ENCODE data around the gene FBXO39.
A peak's percentile ranks its signal among the peaks of the same experiment; 100 is the strongest.
"Not testable (repeated sequence)": the region's sequence is repeated elsewhere in the genome, so short reads cannot be mapped to it uniquely, and the experiment has no call there.

FBXO39 gene

DNA sequence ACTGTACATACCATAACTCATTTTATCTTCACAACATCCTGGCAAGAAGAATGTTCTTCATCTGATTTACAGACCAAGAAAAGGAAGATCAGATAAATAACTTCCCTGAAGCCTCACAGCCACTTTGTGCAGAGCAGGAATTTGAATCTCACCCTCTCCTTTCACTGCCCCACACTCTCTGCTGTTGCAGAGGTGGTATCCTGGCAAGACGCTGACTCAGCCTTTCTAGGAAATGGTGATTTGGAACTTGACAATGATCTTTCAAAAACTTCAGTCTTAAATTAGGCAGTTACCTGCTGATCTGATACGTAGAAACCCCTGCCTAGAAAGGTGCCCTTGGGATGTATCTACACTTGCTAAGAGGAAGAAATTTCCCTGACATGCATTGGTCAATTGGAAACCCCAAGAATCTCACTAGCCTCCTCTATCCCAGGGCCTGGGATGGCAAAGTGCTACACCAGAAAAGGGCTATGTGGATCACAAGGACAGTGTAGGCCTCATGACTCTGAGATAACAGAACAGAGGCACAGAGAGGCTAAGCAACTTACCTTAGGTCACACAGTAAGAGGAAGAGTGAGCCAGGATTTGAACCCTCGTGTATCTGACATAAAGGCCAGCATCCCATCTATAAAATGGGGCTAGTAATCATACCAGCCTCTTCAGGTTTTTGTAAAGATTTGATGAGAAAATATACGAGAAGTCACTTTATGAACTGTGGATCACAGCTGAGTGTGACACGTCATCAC, 17.9 kb downstream of the FBXO39 start:
- no peak for DNase-seq

DNA sequence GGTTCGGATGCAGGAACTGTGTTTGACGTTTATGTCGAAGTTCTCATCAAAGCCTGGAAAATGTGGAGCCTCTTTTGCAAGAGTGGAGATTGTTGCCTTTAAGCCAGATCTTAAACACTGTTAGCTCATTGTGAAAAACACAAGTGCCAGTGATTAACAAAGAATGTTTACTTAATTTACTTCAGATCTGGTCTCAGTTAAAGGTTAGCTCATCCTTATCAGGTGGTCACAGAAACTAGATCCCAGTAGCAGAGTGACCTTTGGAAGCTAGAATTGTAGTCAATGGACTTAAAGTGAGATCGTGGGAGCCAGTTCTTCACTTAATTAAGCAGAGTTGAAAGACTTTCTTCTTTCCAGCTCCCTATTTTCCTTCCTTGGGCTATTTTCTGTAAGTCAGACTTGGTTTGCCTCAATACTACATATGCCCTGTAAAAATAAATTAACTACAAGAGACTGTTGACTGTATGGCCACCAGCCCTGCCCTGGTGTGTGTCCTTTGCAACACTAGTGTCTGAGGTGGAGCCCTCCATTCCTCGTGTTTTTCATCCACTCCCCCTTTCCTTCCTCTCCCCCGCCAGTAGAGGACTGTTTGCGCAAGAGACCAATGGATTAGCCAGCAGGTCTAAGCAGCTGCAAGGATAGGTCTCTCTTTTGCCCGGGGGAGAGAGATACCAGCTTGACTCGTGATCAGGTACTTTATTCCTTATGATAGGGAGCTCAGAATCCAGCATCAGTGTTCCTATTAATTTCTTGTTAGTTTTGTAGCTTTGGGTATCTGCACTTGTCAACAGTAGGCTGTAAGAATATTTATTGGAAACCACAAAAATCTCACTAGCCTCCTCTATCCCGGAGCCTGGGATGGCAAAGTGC, 20.2 kb downstream of the FBXO39 start:
- peak; percentile 15 for DNase-seq

DNA sequence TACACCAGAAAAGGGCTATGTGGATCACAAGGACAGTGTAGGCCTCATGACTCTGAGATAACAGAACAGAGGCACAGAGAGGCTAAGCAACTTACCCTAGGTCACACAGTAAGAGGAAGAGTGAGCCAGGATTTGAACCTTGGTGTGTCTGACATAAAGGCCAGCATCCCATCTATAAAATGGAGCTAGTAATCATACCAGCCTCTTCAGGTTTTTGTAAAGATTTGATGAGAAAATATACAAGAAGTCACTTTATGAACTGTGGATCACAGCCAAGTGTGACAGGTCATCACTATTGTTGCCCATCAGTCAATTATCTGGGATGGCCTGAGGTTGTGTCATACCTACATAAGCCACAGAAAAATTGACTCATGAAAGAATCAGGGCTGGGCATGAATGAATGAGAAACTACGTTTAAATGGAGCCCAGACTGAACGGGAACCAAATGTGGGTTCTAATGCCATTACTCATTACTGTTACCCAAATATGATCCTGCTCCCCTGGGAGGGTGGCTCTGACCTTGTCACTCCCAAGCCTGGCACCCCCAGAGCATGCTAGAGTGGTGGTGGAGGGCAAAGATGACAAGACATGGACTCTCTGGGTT, 21.0 kb downstream of the FBXO39 start:
- DNase-seq, result no peak

DNA sequence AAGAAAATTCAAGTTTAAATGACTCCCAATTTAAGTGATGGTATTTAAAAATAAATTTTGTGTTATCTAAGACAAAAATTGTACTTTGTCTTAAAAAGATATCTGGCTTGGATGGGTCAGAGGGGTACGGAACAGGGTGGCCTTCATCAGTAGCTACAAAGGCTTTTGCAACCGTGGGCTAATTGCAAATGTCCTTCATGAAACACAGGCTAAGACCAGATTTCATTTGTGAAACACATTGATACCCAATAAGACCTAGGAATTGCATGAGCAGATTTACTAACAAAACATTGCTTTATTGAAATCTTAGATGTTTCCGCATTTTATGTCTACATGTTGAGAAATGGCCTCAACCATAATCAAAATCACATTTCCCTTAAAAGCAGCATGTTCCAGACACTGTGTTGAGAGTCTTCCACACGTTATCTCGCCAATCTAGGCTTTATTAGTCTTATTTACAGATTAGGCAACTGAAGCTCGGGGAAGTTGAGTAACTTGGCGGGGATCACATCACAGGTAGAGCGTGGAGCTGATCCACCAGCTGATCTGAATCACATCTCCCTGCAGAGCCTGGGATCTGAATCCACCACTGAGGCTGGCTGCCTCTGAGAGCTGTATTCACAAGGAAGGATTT, 21.8 kb downstream of the FBXO39 start:
- no peak for DNase-seq

DNA sequence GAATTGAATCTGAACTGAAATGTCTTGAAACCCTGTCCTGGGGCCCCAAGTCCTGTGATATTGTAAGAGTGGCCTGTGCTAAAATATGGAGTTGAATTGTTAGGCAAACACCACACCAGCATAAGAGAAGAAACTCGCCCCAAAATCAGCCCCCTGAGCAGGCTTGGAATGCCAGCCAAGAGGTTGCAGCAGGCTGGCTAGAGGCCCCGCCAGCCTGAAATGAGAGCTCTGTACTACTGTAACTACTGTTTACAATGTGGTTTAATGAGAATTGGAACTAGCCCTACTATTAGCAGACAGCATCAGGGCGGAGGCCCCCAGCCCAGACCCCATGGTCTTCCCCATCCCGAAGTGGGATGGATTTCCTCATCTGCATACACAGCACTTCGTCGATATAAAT, 23.7 kb downstream of the FBXO39 start:
- DNase-seq, result no peak

DNA sequence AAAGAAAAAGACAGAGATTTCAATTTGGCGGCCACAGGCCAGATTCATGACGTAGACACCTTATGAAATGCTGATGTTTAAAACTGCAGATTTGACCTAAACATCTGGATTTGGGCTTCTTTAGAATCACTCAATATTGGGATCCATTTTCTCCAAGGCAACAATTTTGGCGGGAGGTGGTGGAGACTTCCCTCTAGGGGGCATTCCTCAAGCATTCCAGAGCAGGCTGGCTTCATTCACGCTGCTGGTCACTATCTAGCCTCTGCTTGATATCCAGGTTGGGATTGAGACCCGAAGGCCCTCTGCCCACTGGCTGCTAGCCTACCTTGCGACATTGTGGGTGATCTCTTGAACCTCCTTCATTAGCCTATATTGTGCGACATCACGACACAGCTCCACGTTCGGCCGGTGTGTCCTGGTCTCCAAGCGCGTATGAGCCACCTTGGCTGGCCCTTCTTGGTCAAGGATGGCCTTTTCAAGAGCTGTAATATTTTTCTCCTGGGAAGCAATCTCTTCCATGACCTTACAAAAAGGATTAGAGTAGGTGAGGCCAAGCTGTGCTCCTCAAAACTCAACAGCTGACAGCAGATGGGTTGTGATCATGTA, 24.5 kb downstream of the FBXO39 start:
- no peak for DNase-seq

DNA sequence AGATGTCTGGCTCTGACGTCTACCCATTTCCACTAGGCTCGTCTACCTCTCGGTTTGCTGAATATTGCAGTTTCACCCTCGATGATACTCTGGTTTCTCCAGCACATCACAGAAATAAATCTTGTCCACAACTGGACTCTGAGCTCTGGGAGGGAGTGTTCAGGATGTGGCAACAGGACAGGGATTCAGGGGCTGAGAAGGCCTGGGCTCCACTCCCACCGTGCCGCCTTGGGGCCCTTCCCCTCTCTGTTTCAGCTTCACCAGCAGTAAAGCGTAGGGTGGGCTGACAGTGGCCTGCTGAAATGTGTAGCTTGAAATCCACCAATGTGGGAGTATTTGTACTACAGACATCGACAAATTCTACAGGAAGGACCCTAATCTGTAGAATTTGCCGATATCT, 35.5 kb downstream of the FBXO39 start:
- DNase-seq, result no peak

DNA sequence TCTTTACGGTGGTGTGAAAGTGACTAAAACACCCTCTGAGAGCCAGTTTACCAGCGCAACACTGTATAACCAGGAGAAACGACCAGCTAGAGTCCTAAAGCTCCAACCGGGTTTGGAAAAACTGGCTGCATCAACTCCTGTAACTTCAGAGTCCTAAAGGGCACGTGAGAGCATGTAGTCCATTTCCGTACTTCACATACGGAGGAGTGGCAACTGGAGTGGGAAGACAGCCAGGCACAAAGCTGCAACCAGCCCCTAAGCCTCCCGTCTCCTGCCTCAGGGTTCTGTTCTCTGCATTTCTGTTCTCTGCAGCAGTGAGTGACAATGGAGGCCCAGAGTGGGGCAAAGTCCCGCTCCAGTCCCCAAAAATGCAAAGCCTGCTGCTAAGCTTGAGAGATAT, 36.3 kb downstream of the FBXO39 start:
- DNase-seq, result no peak

DNA sequence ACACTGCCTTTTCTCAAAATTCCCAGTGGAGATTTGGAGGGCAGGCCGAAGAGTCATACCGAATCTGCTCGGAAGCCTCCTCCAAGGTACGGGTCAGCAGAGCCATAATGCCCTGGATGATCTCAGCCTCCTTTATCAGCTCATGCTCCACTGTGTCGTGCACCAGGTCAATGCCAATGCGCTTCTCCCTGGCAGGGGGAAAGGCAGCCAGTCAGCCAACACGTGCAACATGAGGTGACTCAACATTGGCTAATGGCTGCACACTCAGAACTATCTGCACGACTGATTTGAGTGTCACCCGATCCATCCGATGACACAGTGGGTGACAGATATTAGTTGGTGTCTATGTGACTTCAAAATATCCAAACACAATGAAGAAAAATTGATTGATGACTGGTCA, 39.8 kb downstream of the FBXO39 start:
- no peak for DNase-seq

DNA sequence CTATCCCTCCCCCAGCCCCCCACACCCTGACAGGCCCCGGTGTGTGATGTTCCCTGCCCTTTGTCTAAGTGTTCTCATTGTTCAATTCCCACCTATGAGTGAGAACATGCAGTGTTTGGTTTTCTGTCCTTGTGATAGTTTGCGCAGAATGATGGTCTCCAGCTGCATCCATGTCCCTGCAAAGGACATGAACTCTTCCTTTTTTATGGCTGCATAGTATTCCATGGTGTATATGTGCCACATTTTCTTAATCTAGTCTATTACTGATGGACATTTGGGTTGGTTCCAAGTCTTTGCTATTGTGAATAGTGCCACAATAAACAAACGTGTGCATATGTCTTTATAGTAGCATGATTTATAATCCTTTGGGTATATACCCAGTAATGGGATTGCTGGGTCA, 40.4 kb downstream of the FBXO39 start:
- DNase-seq, result not testable (repeated sequence)

DNA sequence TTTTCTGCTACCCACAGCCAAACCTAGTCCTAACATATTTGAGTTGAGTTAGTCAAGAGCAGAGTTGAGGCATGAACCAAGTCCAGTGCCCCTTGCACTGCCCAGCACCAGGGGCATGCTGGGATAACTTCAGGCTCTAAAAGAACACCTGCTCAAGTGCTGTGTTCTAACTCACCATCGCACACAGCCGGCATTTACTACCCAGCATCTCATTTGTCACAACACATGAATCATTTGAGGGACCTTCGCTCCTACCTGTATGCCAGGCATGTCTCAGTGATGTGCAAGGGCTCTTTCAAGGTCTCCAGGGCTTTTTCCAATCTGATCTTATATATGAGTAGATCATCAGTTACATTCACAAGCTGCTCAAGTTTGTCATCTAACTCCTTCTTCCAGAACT, 42.9 kb downstream of the FBXO39 start:
- no peak for DNase-seq

DNA sequence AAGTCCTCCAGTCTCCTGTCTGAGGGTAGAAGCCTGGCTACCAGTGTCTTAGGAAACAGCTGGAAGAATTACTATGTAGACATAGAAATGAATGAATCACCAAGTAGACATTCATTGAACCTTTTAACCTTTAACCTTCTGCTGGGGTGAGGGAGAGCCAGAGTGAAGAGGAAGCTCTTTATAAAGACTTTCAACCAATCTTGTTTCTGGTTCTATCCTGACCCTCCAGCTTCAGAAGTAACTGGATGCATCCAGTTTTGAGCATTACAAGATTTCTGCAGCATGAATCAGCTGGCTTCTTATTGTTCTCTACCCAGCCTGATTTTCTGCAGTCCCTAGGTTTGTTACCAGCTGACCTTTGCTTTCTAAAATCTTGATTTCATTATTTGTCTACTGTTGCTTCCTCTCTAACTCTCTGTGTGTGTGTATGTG, 47.0 kb downstream of the FBXO39 start:
- DNase-seq, result no peak

DNA sequence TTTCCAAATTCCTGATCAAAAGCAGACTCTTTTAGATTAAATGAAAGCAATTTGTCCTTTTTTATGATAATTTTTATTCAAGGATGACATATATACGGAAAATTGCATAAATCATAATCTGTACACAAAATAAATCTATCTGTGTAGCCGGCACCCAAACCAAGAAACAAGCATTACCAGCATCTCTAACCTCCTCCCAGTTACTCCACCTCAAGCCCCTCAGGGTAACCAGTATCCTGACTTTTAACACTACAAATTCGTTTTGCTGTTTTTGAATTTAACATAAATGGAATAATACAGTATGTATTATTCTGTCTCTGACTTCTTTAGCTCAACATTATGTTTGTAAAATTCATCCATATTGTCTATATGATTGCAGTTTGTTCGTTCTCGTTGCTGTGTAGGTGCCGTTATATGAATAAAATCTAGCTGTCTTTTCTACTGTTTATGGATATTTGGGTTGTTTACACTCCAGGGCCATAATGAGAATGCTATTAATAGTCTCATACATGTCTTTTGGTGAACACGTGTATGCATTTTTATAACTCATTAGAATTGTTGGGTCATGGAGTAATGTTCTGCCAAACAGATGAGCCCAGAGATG, 54.5 kb downstream of the FBXO39 start:
- DNase-seq, result no peak

DNA sequence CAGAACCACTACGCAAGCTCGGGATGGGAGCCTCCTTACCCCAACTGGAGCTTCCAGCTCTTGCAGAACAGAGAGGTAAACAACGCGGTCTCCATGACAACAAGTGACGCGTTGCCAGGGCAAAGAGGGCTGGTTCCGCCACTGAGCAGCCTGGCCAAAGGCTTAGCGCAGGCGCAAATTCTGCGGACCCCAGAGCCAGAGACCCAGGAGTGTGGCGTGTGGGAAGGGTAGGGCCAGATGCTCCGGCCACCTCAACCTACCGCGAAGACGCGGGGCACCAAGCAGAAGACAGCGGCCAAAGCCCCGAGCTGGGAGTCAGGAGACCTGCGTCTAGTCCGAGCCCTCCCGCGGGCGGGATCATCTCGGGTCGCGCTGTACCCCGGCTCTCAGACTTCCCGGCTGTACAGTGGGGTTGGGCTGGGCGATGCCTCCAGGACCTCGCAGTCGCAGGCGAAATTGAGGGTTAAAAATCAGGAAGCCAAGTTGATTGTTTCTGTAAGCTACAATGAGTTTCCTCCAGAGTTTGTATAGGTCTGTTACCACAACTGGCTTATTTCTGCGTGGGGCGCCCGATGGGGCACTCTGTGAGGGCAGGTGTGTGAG, 55.7 kb downstream of the FBXO39 start, which contains the start of gene TEKT1:
TEKT1 (minus strand) TSS at position 69 of the 603 bp plus-strand sequence. CDS start 1,353 bp downstream, outside the sequence.
- DNase-seq, result peak; percentile 82

All from hematopoietic multipotent progenitor cell treated with erythropoietin and hydrocortisone succinate and interleukin-3 and kit ligand, for 4 days (in vitro differentiated cells).